HG02759 (cell line): ENCODE data around the gene ATXN7L2.
A peak's percentile ranks its signal among the peaks of the same experiment; 100 is the strongest.

Source experiments
- ATAC-seq: cut with Tn5 transposase; IDR thresholded peaks from one replicate; pipeline ENCODE4 v1.9.1; 2021; ENCODE audit warnings: mild to moderate bottlenecking, moderate library complexity; ENCODE audit not compliant: unreplicated experiment

ATXN7L2 gene

GRCh38 chr1:109475261-109475660, 8.4 kb upstream of the ATXN7L2 start:
- no peak for ATAC-seq

GRCh38 chr1:109476825-109477224, 6.9 kb upstream of the ATXN7L2 start:
- no peak for ATAC-seq

- ATAC-seq = no peak
Measured at GRCh38 chr1:109477821-109478220, 5.9 kb upstream of the ATXN7L2 start.

GRCh38 chr1:109478806-109479205, 4.9 kb upstream of the ATXN7L2 start:
- no peak for ATAC-seq

- no peak for ATAC-seq
Measured at GRCh38 chr1:109479311-109479710, 4.4 kb upstream of the ATXN7L2 start.

GRCh38 chr1:109479901-109480300, 3.8 kb upstream of the ATXN7L2 start:
- ATAC-seq = no peak

GRCh38 chr1:109481646-109482045, 2.1 kb upstream of the ATXN7L2 start:
- no peak for ATAC-seq

- ATAC-seq = no peak
Measured at GRCh38 chr1:109482242-109482641, 1.5 kb upstream of the ATXN7L2 start.

GRCh38 chr1:109482791-109483671, 674 bp upstream of the ATXN7L2 start:
- ATAC-seq = peak; percentile 22

GRCh38 chr1:109484519-109484975, 842 bp downstream of the ATXN7L2 start:
- ATAC-seq = no peak

GRCh38 chr1:109485001-109485400, 1.3 kb downstream of the ATXN7L2 start:
- ATAC-seq = no peak

GRCh38 chr1:109487261-109487660, 3.6 kb downstream of the ATXN7L2 start:
- ATAC-seq = no peak

- ATAC-seq = no peak
Measured at GRCh38 chr1:109488201-109488600, 4.5 kb downstream of the ATXN7L2 start.

GRCh38 chr1:109488696-109489095, 5.0 kb downstream of the ATXN7L2 start:
- ATAC-seq = no peak

GRCh38 chr1:109490029-109490933, 6.6 kb downstream of the ATXN7L2 start:
- ATAC-seq = no peak

GRCh38 chr1:109490934-109491302, 7.2 kb downstream of the ATXN7L2 start:
- ATAC-seq = no peak

GRCh38 chr1:109491372-109491771, 7.7 kb downstream of the ATXN7L2 start:
- ATAC-seq = no peak

- no peak for ATAC-seq
Measured at GRCh38 chr1:109492779-109493178, 9.1 kb downstream of the ATXN7L2 start.

- ATAC-seq = no peak
Measured at GRCh38 chr1:109493227-109493626, 9.5 kb downstream of the ATXN7L2 start.

GRCh38 chr1:109493805-109494539, 10.3 kb downstream of the ATXN7L2 start, which contains the start of gene CYB561D1:
TSS of gene CYB561D1 (plus strand) at chr1:109494094. CDS start at chr1:109494140, 46 bp downstream.
- ATAC-seq = peak; percentile 94

- no peak for ATAC-seq
Measured at GRCh38 chr1:109495738-109496137, 12.0 kb downstream of the ATXN7L2 start.
